Psoas muscle (tissue), 8 donors: ENCODE results near the gene SIM2. TPM values are rescaled to one million over a fixed set of nuclear protein-coding genes. Genes with fewer than 3 reads are reported as not detected.
A peak's percentile ranks its signal among the peaks of the same experiment; 100 is the strongest.

Experiments used
- ATAC-seq, 4 donors: fragments of 200-7000 bp; cut with Tn5 transposase; one replicate each; pipeline ENCODE4 v1.9.1; 2020; ENCODE audit warnings: moderate library complexity in 3 of 4, mild to moderate bottlenecking in 2 of 4
- DNase-seq, 2 donors: peaks; one replicate each; pipeline ENCODE4 v3.0.0-alpha.2; 2020
- H3K27ac ChIP-seq: fragments of 200-600 bp; one replicate; pipeline ENCODE4 v1.8.0; 2022
- H3K27me3 ChIP-seq, 3 donors: fragments of 200-600 bp in 1 of 3; one replicate each; pipeline versions ENCODE4 v1.6.1 to v1.8.0; 2013 to 2022; ENCODE audit warnings: low read length in 2 of 3, mild to moderate bottlenecking in 2 of 3, moderate library complexity in 1 of 3; ENCODE audit not compliant: insufficient read depth in 3 of 3
- H3K36me3 ChIP-seq, 2 donors: fragments of 200-600 bp in 1 of 2; one replicate each; pipeline versions ENCODE4 v1.6.1 to v1.8.0; 2013 to 2022; ENCODE audit warnings: low read depth in 1 of 2, mild to moderate bottlenecking in 1 of 2, moderate library complexity in 1 of 2; ENCODE audit not compliant: insufficient read depth in 1 of 2
- H3K4me1 ChIP-seq: fragments of 200-600 bp; one replicate; pipeline ENCODE4 v1.8.0; 2022
- H3K4me3 ChIP-seq: fragments of 200-600 bp; one replicate; pipeline ENCODE4 v1.8.0; 2022; ENCODE audit warnings: mild to moderate bottlenecking
- H3K9me3 ChIP-seq: fragments of 200-600 bp; one replicate; pipeline ENCODE4 v1.8.0; 2022
- WGBS, 3 donors: extraction: QIAGEN DNeasy Blood & Tissue Kit; methylation state at CpG; one replicate each; pipeline versions ENCODE4 v1.1.6 to v1.1.7; 2013; 5-methylcytosine and 5-hydroxymethylcytosine counted together
- intact Hi-C, 2 donors: fragments of 100-400 bp; cut with DNase I; formaldehyde crosslinking; loops; one replicate each; pipeline versions ENCODE4 v1.11.0 to v1.14.2; 2022
- polyA plus RNA-seq, 3 donors: library from polyadenylated mRNA; stranded (reverse); fragments of 200-250 nt; gene quantifications; one replicate each; pipeline ENCODE4 v1.2.3, GENCODE V29; 2013
- total RNA-seq, 4 donors: library from RNA; stranded (reverse); fragmentation: NEBNext Ultra II Directional in 2 of 4; extraction: Animal tissue kit (Norgen Biotek cat#: 25700) in 2 of 4; gene quantifications; one replicate each; pipeline versions ENCODE4 v1.2.1 to v1.2.4, GENCODE V29; 2021 to 2023
- TF ChIP-seq, protein P1 (sequence below): fragments of 200-600 bp; IDR thresholded peaks from one replicate; pipeline ENCODE4 v1.8.0; 2022; ENCODE audit warnings: antibody characterized with exemption
- donor health status: healthy with polysubstance abuse.
- donor health status: DM: no; HTN: no; CAD: no; lungs with moderate emphysema.
- donor health status: Bipolar disorder and iron deficiency.
- donor health status: healthy.
- donor health status: DM: yes; HTN: yes; CAD: no.
- donor health status: DM: no; HTN: no; CAD: no.
- donor health status: DM: no; HTN: no; CAD: no.
- donor health status: DM: yes; HTN: yes; CAD: no.

SIM2 gene
- total and polyA plus RNA-seq, 7 donors, result 0.06 to 3.0 (median 0.14) TPM

DNA sequence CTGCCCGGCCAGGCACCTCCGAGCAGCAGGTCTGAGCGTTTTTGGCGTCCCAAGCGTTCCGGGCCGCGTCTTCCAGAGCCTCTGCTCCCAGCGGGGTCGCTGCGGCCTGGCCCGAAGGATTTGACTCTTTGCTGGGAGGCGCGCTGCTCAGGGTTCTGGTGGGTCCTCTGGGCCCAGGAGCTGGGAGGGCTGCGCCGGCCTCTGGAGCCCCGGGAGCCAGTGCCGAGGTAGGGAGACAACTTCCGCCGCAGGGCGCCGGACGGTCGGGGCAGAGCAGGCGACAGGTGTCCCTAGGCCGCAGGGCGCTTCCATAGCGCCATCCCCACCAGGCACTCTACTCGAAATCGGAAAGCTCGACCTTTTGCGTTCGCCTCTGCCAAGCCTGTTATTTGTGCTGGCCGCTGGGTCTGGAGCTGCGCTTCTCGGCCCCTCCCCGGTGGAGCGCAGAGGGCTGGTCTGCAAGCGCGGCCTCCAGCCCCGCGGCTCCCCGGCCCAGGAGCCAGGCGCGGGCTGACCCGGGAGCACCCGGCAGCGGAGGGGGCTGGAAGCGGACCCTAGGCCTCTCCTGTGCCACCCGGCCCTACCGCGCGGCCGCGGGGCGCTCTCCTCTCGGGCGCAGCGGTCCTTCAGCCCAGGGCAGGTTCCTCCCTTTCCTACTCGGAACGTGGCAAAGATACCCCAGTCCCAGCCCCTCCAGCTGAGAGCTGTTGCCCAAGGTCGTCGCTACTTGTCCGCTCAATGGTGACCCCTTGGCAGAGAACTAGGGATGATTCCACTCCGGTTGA lies 2.2 kb downstream of the SIM2 start:
- Histone ChIP-seq H3K4me1 (peaks cover 50% of the 10 kb centered on the region), H3K27ac (no peak overlapping the region), H3K36me3 (no peaks in the 10 kb centered on the region), H3K4me3 (peak overlapping the region; percentile 72), H3K9me3 (no peaks in the 10 kb centered on the region), H3K27me3 (peaks cover 3 to 100% (median 84%) of the 10 kb centered on the region in 3 donors)
- WGBS, 3 donors, result 12 to 21% (median 16%) methylated on average over 51 to 65 of the region's 65 CpGs
- TF ChIP-seq, protein P1, sequence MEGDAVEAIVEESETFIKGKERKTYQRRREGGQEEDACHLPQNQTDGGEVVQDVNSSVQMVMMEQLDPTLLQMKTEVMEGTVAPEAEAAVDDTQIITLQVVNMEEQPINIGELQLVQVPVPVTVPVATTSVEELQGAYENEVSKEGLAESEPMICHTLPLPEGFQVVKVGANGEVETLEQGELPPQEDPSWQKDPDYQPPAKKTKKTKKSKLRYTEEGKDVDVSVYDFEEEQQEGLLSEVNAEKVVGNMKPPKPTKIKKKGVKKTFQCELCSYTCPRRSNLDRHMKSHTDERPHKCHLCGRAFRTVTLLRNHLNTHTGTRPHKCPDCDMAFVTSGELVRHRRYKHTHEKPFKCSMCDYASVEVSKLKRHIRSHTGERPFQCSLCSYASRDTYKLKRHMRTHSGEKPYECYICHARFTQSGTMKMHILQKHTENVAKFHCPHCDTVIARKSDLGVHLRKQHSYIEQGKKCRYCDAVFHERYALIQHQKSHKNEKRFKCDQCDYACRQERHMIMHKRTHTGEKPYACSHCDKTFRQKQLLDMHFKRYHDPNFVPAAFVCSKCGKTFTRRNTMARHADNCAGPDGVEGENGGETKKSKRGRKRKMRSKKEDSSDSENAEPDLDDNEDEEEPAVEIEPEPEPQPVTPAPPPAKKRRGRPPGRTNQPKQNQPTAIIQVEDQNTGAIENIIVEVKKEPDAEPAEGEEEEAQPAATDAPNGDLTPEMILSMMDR, result no peak
- ATAC-seq (peak in 1 of 4 donors; percentile 14), DNase-seq (no peak)
- intact Hi-C loops, result no loop called here

GRCh38 chr21:36701756-36702621 lies 3.1 kb downstream of the SIM2 start:
- Histone ChIP-seq H3K27me3 (peaks cover 3 to 100% (median 84%) of the 10 kb centered on the region in 3 donors), H3K27ac (no peak overlapping the region), H3K4me1 (peaks cover 50% of the 10 kb centered on the region), H3K4me3 (peak overlapping the region; percentile 72), H3K36me3 (no peaks in the 10 kb centered on the region), H3K9me3 (no peaks in the 10 kb centered on the region)
- intact Hi-C loops, result no loop called here
- DNase-seq (no peak), ATAC-seq (no peak)
- WGBS, 3 donors, result 46 to 53% (median 47%) methylated on average over 26 of the region's 26 CpGs
- TF ChIP-seq, protein P1, result no peak

- Histone ChIP-seq H3K4me3 (no peak overlapping the region), H3K27ac (no peak overlapping the region), H3K9me3 (no peaks in the 10 kb centered on the region), H3K36me3 (no peaks in the 10 kb centered on the region), H3K4me1 (peaks cover 47% of the 10 kb centered on the region), H3K27me3 (peaks cover 3 to 100% (median 80%) of the 10 kb centered on the region in 3 donors)
- intact Hi-C loops, result no loop called here
- ATAC-seq, result no peak
- TF ChIP-seq, protein P1, result no peak
- 59 to 65% (median 61%) methylated on average over 6 of the region's 6 CpGs for WGBS, 3 donors
- DNase-seq, result no peak
Measured at GRCh38 chr21:36702622-36702968, 3.7 kb downstream of the SIM2 start.

GRCh38 chr21:36703123-36703522 lies 4.2 kb downstream of the SIM2 start:
- H3K27me3 ChIP-seq, result peaks cover 3 to 100% (median 78%) of the 10 kb centered on the region in 3 donors

More at GRCh38 chr21:36703123-36703522, 4.2 kb downstream of the SIM2 start:
- ATAC-seq (no peak), DNase-seq (no peak)
- Histone ChIP-seq H3K36me3 (no peaks in the 10 kb centered on the region), H3K27ac (no peak overlapping the region), H3K4me3 (no peak overlapping the region), H3K4me1 (peaks cover 42% of the 10 kb centered on the region), H3K9me3 (no peaks in the 10 kb centered on the region)
- 72 to 77% (median 75%) methylated on average over 3 of the region's 3 CpGs for WGBS, 3 donors
- intact Hi-C loops, result no loop called here
- TF ChIP-seq, protein P1, result no peak
